Smooth muscle cell (in vitro differentiated cells): ENCODE measurements around the gene SFSWAP. TPM values are rescaled to one million over a fixed set of nuclear protein-coding genes. Genes with fewer than 3 reads are reported as not detected.

Experiments used
- DNase-seq: peaks from one replicate; lab custom pipeline; 2025; ENCODE audit not compliant: unreplicated experiment; lab: John Stamatoyannopoulos, UW
- H2AFZ ChIP-seq: fragments of 200-600 bp; sonication (generic); 2 replicates; pipeline ENCODE4 v1.6.0; 2016; ENCODE audit warnings: antibody characterized with exemption, low read depth, mild to moderate bottlenecking
- H3F3A ChIP-seq: fragments of 200-600 bp; sonication (generic); 2 replicates; pipeline ENCODE4 v1.6.0; 2017; ENCODE audit warnings: antibody characterized with exemption, low read depth
- H3K27ac ChIP-seq: fragments of 200-600 bp; sonication (generic); 2 replicates; pipeline ENCODE4 v1.5.1; 2016; ENCODE audit warnings: low read depth, mild to moderate bottlenecking
- H3K27me3 ChIP-seq: fragments of 200-600 bp; sonication (generic); 2 replicates; pipeline ENCODE4 v1.6.1; 2016; ENCODE audit warnings: low read depth, mild to moderate bottlenecking
- H3K36me3 ChIP-seq: fragments of 200-600 bp; sonication (generic); 2 replicates; pipeline ENCODE4 v1.5.1; 2016; ENCODE audit warnings: low read depth
- H3K4me1 ChIP-seq: fragments of 200-600 bp; sonication (generic); 2 replicates; pipeline ENCODE4 v1.5.1; 2016; ENCODE audit warnings: low read depth
- H3K4me2 ChIP-seq: fragments of 200-600 bp; sonication (generic); 2 replicates; pipeline ENCODE4 v1.6.0; 2016; ENCODE audit warnings: mild to moderate bottlenecking
- H3K4me3 ChIP-seq: fragments of 200-600 bp; sonication (generic); 2 replicates; pipeline ENCODE4 v1.5.1; 2016; ENCODE audit warnings: mild to moderate bottlenecking
- H3K79me2 ChIP-seq: fragments of 200-600 bp; sonication (generic); 2 replicates; pipeline ENCODE4 v1.6.0; 2016; ENCODE audit warnings: low read depth, mild to moderate bottlenecking
- H3K9ac ChIP-seq: fragments of 200-600 bp; sonication (generic); 2 replicates; pipeline ENCODE4 v1.6.0; 2016; ENCODE audit warnings: low read depth
- H3K9me3 ChIP-seq: fragments of 200-600 bp; sonication (generic); replicated peaks from 2 replicates; pipeline ENCODE4 v1.5.1; 2016; ENCODE audit warnings: low read depth
- H4K20me1 ChIP-seq: fragments of 200-600 bp; sonication (generic); 2 replicates; pipeline ENCODE4 v1.6.0; 2016; ENCODE audit warnings: low read depth
- WGBS: methylation state at CpG from one replicate; pipeline ENCODE4 v1.1.7; 2016; ENCODE audit warnings: low lambda C conversion rate; 5-methylcytosine and 5-hydroxymethylcytosine counted together
- polyA plus RNA-seq: library from polyadenylated mRNA; unstranded; fragments of >200 nt; fragmentation: Nextera tagmentation; extraction: Ambion mirVana; gene quantifications from 2 replicates; pipeline ENCODE4 v1.2.1, GENCODE V29; 2016
- total RNA-seq: library from RNA; depleted of rRNA; stranded (reverse); fragments of >200 nt; gene quantifications from 2 replicates; pipeline ENCODE4 v1.2.3, GENCODE V29; 2014
- TF ChIP-seq, protein P1 (sequence below): fragments of 200-600 bp; sonication (generic); IDR thresholded peaks from 2 replicates; pipeline ENCODE4 v1.5.1; 2017; ENCODE audit warnings: borderline replicate concordance, mild to moderate bottlenecking, antibody characterized with exemption; ENCODE audit not compliant: insufficient read depth, poor library complexity, severe bottlenecking

The SFSWAP gene
- total and polyA plus RNA-seq, 2 experiments from 2014 or later: 24.1 to 32.3 TPM

DNA sequence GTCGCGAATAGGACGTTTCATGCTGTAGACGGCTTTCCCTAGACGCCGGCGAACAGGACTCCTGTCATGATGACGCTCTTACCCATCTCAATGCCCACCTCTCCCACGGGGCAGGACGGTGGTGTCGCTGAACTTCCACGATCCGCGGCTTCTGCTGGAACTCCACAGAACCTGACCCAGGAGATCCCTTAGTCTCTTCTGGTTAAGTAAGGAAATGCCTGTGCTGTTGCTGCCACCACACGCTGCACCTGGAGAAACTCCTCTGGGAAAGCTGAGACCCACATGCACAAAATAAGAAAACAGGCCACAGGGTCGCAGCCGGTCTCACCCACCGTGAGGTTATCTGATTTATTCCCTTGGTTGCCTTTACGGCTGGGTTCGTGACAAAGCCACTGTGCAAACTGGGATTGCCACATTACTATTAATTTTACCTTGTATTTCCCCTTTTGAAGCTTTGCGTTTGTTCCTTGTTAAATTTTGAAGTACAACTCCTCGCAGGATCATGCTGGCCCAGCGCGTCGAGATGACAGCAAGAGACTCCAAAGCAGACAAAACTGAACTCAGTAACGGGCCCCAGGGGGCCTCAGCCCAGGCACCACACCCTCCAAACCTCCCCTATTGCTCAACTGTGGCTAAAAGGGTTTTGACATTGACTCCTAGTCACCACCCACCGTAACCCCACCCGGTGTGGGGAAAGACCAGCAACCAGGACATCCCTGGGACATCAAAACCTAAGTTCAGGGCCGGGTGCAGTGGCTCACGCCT lies 108.1 kb downstream of the SFSWAP start:
- H3K4me1 ChIP-seq: no peaks in the 10 kb centered on the region
- 94% methylated on average over 30 of the region's 30 CpGs for whole genome bisulfite sequencing
- DNase-seq: no peak

DNA sequence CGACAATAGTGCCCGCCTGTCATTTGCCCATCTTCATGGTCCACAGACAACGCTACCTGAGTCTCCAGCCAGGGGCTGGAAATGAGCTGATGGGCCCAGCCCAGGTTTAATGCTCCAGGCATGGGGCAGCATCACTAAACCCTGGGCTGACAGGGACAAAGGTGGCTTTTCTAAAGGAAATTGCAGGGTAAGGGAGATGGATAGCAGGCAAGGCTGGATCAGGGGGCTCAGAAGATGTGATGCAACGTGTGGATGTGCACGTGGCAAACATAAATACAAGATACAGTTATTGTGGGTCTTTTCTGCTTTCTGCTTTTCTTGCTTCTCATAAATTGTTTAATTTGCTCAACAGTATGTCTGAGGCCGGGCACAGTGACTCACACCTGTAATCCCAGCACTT lies 113.6 kb downstream of the SFSWAP start:
- Histone ChIP-seq H3K9me3 (no peaks in the 10 kb centered on the region), H4K20me1 (no peaks in the 10 kb centered on the region), H3F3A (no peaks in the 10 kb centered on the region), H3K4me1 (peaks cover 7% of the 10 kb centered on the region), H3K9ac (no peak overlapping the region), H3K36me3 (no peaks in the 10 kb centered on the region), H3K4me2 (no peak overlapping the region), H3K4me3 (no peak overlapping the region), H3K27ac (no peak overlapping the region), H3K27me3 (peaks cover 22% of the 10 kb centered on the region), H3K79me2 (no peaks in the 10 kb centered on the region), H2AFZ (no peak overlapping the region)
- DNase-seq: no peak
- WGBS: 87% methylated on average over 6 of the region's 6 CpGs
- TF ChIP-seq, protein P1, sequence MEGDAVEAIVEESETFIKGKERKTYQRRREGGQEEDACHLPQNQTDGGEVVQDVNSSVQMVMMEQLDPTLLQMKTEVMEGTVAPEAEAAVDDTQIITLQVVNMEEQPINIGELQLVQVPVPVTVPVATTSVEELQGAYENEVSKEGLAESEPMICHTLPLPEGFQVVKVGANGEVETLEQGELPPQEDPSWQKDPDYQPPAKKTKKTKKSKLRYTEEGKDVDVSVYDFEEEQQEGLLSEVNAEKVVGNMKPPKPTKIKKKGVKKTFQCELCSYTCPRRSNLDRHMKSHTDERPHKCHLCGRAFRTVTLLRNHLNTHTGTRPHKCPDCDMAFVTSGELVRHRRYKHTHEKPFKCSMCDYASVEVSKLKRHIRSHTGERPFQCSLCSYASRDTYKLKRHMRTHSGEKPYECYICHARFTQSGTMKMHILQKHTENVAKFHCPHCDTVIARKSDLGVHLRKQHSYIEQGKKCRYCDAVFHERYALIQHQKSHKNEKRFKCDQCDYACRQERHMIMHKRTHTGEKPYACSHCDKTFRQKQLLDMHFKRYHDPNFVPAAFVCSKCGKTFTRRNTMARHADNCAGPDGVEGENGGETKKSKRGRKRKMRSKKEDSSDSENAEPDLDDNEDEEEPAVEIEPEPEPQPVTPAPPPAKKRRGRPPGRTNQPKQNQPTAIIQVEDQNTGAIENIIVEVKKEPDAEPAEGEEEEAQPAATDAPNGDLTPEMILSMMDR: no peak

More for the DNA sequence above, 108.1 kb downstream of the SFSWAP start:
- Histone ChIP-seq H3K27me3 (no peaks in the 10 kb centered on the region), H3K9ac (no peak overlapping the region), H3K4me3 (no peak overlapping the region), H2AFZ (no peak overlapping the region), H3K79me2 (no peaks in the 10 kb centered on the region), H4K20me1 (no peaks in the 10 kb centered on the region), H3K36me3 (no peaks in the 10 kb centered on the region), H3F3A (no peaks in the 10 kb centered on the region), H3K9me3 (no peaks in the 10 kb centered on the region), H3K4me2 (no peak overlapping the region), H3K27ac (no peak overlapping the region)
- TF ChIP-seq, protein P1: no peak

DNA sequence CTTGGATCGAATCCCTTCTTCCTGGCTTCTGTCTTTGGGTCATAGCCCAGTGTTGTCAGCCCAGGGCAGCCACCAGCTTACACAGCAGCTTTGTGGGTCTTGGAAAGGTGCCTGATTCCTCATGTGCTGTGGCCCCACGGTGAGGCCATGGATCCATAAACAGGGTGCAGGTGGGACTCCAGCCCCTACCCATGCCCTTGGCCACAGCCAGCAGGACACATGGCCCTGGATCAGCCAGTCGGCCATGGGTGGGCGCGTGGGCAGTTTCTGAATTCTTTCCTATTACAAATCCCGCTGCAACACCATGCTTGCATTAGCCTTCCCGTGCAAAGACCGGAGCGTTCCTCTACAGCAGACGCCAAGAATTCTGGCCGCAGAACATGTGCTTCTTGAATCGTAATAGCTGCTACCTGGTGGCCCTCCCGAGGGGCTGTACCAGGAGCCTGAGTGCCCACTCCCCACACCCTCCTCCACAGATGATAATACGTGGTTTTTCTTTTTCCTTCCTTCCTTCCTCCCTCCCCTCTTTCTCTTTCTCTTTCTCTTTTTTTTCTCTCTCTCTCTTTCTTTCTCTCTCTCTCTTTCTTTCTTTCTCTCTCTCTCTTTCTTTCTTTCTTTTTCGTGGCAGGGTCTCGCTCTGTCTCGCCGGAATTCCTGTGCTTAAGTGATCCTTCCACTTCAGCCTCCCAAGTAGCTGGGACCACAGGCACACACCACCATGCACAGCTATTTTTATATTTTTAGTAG lies 114.4 kb downstream of the SFSWAP start:
- Histone ChIP-seq H3F3A (no peaks in the 10 kb centered on the region), H2AFZ (no peak overlapping the region), H3K27me3 (peaks cover 30% of the 10 kb centered on the region), H3K4me1 (peaks cover 11% of the 10 kb centered on the region), H3K27ac (no peak overlapping the region), H3K9ac (no peak overlapping the region), H3K4me3 (no peak overlapping the region), H3K4me2 (no peak overlapping the region), H3K36me3 (no peaks in the 10 kb centered on the region), H4K20me1 (no peaks in the 10 kb centered on the region), H3K9me3 (no peaks in the 10 kb centered on the region), H3K79me2 (no peaks in the 10 kb centered on the region)
- 79% methylated on average over 18 of the region's 18 CpGs for WGBS
- TF ChIP-seq, protein P1: no peak
- DNase-seq: no peak
